ENCODE data around the gene KAT2B.

- TF ChIP-seq ZNF274 (IDR thresholded peaks at IDR 0.05; ENCODE audit: low read depth, low read length) (no peak), SUZ12 (IDR thresholded peaks at IDR 0.05; ENCODE audit: extremely low read depth, insufficient read depth, insufficient read length) (no peak)
These were observed 20.9 kb downstream of the KAT2B start for GRCh38 chr3:20060974-20061685.

Measured in NT2/D1 (cell line).